ENCODE measurements around the gene WDR27.
"Not testable (repeated sequence)": the region's sequence is repeated elsewhere in the genome, so short reads cannot be mapped to it uniquely, and the experiment has no call there.

Gene WDR27

GRCh38 chr6:169527306-169527705, 174.5 kb downstream of the WDR27 start:
- no peak for DNase-seq (ENCODE audit: low read depth in 2 of 2)

DNA sequence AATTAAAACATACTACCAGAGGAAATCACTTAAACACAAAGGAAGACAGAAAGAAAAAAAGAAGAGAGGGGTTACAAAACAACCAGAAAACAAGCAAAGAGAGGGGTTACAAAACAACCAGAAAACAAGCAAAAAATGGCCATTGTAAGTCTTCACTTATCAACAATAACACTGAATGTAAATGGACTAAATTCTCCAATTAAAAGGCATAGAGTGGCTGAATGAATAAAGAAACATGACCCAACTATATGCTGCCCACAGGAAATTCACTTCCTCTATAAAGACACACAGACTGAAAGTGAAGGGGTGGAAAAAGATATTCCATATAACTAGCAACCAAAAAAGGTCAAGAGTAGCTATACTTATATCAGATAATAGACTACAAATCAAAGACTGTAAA, 180.0 kb downstream of the WDR27 start:
- DNase-seq (ENCODE audit: low read depth in 2 of 2), result no peak

- DNase-seq (ENCODE audit: low read depth in 2 of 2), result no peak
Measured at GRCh38 chr6:169520104-169520503, 181.7 kb downstream of the WDR27 start.

DNA sequence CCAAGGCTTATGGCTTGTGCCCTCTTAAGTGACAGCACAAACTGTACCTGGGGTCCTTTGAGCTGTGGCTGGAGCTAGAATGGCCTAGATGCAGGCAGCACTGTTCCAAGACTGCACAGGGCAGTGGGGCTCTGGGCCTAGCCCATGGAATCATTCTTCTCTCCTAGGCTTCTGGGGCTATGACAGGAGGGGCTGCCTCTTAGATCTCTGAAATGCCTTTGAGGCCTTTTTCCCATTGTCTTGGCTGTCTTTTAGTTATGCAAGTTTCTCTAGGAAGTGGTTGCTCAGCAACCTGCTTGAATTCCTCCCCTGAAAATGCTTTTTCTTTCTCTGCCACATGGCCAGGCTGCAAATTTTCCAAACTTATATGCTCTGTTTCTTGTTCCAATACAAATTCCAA, 183.4 kb downstream of the WDR27 start:
- no peak for DNase-seq (ENCODE audit: low read depth in 2 of 2)

- DNase-seq (ENCODE audit: low read depth in 2 of 2), result no peak
Measured at GRCh38 chr6:169513478-169514193, 188.2 kb downstream of the WDR27 start.

- DNase-seq (ENCODE audit: low read depth in 2 of 2), result not testable (repeated sequence)
Measured at GRCh38 chr6:169511785-169512184, 190.0 kb downstream of the WDR27 start.

- DNase-seq (ENCODE audit: low read depth in 2 of 2), result no peak
Measured at GRCh38 chr6:169510871-169511270, 191.0 kb downstream of the WDR27 start.

- DNase-seq (ENCODE audit: low read depth in 2 of 2), result no peak
Measured at GRCh38 chr6:169508452-169508851, 193.4 kb downstream of the WDR27 start.

DNA sequence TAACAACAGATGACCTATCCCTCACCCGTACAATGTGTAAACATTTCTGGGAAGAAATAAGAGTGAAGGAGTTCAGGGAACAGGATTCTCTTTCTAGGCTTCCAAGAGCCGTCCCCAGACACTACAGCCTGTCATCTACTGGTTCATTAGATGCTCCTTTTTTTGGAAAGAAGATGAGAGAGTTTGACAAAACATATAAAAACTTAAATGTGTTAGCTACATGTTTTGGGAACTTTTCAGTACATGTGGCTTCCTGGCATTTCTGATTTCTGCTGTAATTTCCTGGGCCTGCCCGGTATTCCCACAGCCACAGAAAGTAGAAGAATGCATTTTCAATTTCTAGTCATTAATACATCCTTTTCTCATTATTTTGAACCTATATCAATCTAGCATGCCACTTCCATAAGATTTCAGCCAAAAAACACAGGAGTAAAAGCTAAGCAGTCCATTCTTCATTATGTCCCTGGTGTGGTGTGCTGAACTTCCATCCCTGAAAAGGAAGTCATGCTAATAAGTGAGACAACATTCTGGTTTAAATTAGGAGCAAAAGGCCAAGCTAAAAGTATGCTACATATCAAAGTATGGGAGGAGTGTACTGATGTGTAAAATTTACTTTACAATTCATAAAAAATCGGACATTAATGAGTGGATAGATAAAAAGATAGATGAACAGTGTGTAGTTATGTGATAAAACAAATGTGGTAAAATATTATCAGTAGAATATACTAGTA, 198.2 kb downstream of the WDR27 start:
- no peak for DNase-seq (ENCODE audit: low read depth in 2 of 2)

DNA sequence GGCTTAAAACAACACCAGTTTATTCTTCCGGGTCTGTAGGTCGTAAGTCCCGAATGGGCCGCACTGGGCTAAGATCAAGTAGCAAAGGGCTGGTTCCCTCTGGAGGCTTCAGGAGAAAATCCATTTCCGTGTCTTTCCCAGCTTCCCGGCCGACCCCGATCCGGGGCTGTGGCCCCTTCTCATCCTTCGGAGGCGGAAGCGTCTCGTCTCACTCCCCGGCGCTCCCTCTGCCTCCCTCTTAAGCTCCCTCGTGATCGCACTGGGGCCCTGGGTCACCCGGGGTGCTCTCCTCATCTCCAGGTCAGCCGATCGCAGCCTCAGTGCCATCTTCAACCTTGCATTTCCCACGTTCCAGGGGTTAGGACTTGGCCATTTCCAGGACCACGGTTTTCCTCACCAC, 199.4 kb downstream of the WDR27 start:
- DNase-seq (ENCODE audit: low read depth in 2 of 2), result no peak

- DNase-seq (ENCODE audit: low read depth in 2 of 2), result no peak
Measured at GRCh38 chr6:169501777-169502313, 200.0 kb downstream of the WDR27 start.

DNA sequence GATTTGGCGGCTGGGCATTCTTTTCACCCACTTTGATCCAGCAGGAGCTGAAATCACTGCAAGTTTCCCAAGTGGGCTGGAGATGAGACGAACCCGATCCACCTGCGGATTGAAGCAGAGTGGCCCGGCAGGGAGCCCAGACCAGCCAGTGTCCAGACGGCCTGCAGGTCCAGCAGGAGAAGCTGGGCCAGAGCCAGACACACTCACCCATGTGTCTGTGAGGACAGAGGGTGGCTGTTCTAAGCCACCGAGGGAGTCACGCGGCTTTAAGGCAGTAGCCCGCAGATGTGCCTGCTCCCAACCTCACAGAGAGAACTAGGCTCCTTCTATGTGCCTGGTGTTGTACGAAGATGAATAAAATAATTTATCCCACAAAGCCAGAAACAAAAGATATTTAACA, 200.7 kb downstream of the WDR27 start:
- DNase-seq (ENCODE audit: low read depth in 2 of 2), result no peak

DNA sequence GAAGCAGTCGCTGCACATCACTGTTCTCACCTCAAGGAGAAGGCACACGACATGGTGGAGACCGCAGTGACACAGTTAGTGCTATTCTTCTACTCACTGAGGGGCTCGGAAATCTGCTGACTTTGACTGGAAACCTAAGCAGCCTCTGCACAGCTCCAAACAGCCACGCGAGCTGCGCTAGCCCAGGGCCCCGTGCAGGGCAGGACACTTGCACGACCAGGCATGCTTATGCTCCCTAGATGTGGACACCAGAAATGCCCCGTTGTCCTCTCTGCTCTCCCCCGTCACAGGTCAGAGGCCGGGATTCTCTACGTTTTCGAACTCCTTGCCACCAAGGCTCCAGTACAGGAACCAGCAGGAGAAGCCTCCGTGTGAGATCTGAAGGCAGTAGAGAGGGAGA, 201.1 kb downstream of the WDR27 start:
- DNase-seq (ENCODE audit: low read depth in 2 of 2), result no peak

GRCh38 chr6:169499848-169500247, 202.0 kb downstream of the WDR27 start:
- DNase-seq (ENCODE audit: low read depth in 2 of 2), result no peak

DNA sequence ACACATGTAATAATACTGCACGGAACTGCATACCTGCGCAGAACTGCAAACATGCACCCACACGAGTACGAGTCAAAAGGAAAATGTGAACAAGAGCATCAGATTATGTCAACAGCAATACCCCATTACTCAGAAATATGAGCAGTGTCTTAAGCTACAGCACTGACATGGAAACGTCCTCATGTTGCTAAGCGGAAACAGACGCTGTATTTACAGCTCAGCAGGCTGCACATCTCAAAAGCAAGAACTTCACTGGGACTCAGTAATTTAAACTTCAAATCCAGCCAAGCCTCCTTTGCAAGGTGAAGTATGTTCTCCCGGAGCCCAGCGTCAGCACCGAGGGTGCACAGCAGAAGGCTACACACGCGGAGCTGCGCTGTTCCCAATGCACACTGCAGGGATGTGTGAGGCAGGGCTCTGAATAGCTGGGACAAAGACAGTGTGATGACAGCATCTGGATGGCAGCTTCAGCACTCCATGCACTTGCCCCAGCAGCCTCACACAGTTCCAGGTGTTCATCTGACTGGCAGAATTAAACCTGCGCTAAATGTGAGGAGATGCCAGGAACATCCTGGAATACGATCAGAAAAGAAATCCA, 202.8 kb downstream of the WDR27 start:
- DNase-seq (ENCODE audit: low read depth in 2 of 2), result no peak

GRCh38 chr6:169495601-169496000, 206.2 kb downstream of the WDR27 start:
- no peak for DNase-seq (ENCODE audit: low read depth in 2 of 2)

- DNase-seq (ENCODE audit: low read depth in 2 of 2), result no peak
Measured at GRCh38 chr6:169494038-169494437, 207.8 kb downstream of the WDR27 start.

- DNase-seq (ENCODE audit: low read depth in 2 of 2), result no peak
Measured at GRCh38 chr6:169491482-169491881, 210.3 kb downstream of the WDR27 start.

DNA sequence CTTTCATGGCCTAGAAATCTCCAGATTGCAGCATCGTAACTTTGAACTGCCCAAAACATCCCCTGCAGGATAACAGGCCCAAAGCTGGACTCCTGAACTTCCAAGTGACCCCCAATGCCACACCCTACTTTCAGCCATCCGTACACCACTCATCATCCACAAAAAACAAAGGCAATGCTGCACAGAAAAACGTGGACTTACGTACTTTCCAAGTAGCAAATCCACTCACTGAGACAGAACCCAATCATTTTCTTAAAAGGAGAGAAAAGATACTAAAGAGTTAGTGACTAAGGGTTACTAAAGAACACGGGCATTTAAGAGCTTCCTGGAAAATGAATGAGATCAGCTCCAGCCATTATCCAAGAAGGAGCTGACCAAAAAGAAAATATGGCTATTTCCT, 211.0 kb downstream of the WDR27 start:
- DNase-seq (ENCODE audit: low read depth in 2 of 2), result no peak

GRCh38 chr6:169490246-169490641, 211.6 kb downstream of the WDR27 start:
- DNase-seq (ENCODE audit: low read depth in 2 of 2), result no peak

DNA sequence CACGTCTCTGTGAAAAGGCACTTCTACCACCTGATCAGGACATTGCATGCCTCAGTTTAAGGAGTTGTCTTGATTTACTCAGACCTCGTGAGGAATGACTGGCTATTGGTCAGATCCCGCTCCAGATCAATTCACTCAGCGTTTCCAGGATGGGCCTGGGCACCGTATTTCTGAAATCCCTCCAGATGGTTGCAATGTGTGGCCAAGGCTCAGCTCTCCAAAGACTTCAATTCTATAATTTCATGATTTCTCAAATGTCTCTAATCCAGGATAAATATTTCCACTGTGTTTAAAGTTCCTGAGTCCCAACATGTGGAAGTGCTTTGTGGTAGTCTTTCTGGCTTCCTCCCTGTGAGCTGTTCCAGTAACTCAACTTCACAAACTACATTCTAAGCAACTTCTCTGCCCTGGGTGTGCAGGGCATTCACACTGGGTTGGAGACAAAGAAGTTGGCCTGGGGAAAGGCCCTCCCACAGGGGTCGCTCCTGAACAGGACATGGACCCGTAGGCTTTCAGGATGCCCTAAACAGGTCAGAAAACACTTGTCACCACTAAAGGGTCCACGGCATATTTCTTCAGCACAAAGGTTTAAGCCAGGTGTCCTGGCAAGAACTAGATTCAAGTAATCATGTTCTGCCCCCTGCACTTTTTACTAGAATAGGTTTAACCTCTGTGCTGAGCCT, 212.1 kb downstream of the WDR27 start:
- no peak for DNase-seq (ENCODE audit: low read depth in 2 of 2)
